DND-41 (cell line): ENCODE data around the gene AKIRIN1.

Experiments used
- ATAC-seq: fragments of 200-7000 bp; cut with Tn5 transposase; 3 replicates; pipeline ENCODE4 v1.9.1; 2021; ENCODE audit warnings: low read depth; ENCODE audit not compliant: insufficient read depth
- DNase-seq: peaks from one replicate; pipeline ENCODE4 v3.0.0-alpha.2; 2020
- H2AFZ ChIP-seq: 2 replicates; pipeline ENCODE4 v1.6.0; 2012; ENCODE audit warnings: low read depth, low read length
- H3K27ac ChIP-seq: 2 replicates; pipeline ENCODE4 v1.5.1; 2012; ENCODE audit warnings: low read length, inconsistent platforms
- H3K27me3 ChIP-seq: fragments of 200-600 bp; sonication (generic); 2 replicates; pipeline ENCODE4 v1.6.0; 2012; ENCODE audit warnings: low read length, mild to moderate bottlenecking, inconsistent platforms; ENCODE audit not compliant: insufficient read depth, poor library complexity
- H3K36me3 ChIP-seq: 2 replicates; pipeline ENCODE4 v1.5.1; 2012; ENCODE audit warnings: low read length, inconsistent platforms; ENCODE audit not compliant: insufficient read depth
- H3K4me1 ChIP-seq: 2 replicates; pipeline ENCODE4 v1.5.1; 2012; ENCODE audit warnings: mild to moderate bottlenecking, low read length; ENCODE audit not compliant: insufficient read depth
- H3K4me2 ChIP-seq: 2 replicates; pipeline ENCODE4 v1.6.0; 2012; ENCODE audit warnings: mild to moderate bottlenecking, moderate library complexity, low read length, inconsistent platforms; ENCODE audit not compliant: insufficient read depth
- H3K4me3 ChIP-seq, 2 experiments: fragments of 200-600 bp in 1 of 2; shearing (Covaris generic) in 1 of 2; 2 replicates each; pipeline ENCODE4 v1.5.1; 2012 to 2016; ENCODE audit warnings: inconsistent platforms in 2 of 2, low read length in 2 of 2, mild to moderate bottlenecking in 2 of 2, low read depth in 1 of 2, moderate library complexity in 1 of 2
- H3K79me2 ChIP-seq: 2 replicates; pipeline ENCODE4 v1.6.0; 2012; ENCODE audit warnings: low read length, inconsistent platforms; ENCODE audit not compliant: insufficient read depth
- H3K9ac ChIP-seq: 2 replicates; pipeline ENCODE4 v1.6.0; 2012; ENCODE audit warnings: low read depth, mild to moderate bottlenecking, inconsistent platforms, low read length, moderate library complexity
- H3K9me3 ChIP-seq: 2 replicates; pipeline ENCODE4 v1.5.1; 2012; ENCODE audit warnings: low read length, moderate library complexity, mild to moderate bottlenecking, inconsistent platforms; ENCODE audit not compliant: insufficient read depth, severe bottlenecking
- H4K20me1 ChIP-seq: 2 replicates; pipeline ENCODE4 v1.6.0; 2012; ENCODE audit warnings: low read length; ENCODE audit not compliant: insufficient read depth
- CTCF ChIP-seq: IDR thresholded peaks from 2 replicates; pipeline ENCODE4 v1.5.1; 2012; ENCODE audit warnings: borderline replicate concordance, low read length, moderate library complexity, mild to moderate bottlenecking; ENCODE audit not compliant: poor library complexity, severe bottlenecking; ENCODE audit errors: extremely low read depth
- EZH2 ChIP-seq: IDR thresholded peaks from 3 replicates; pipeline ENCODE4 v1.6.1; 2012; ENCODE audit warnings: borderline replicate concordance, low read depth, mild to moderate bottlenecking, moderate library complexity, low read length, inconsistent platforms; ENCODE audit not compliant: severe bottlenecking

Gene AKIRIN1

GRCh38 chr1:39046613-39047210 lies 55.6 kb downstream of the AKIRIN1 start:
- no peak overlapping the region for H3K9ac ChIP-seq
- no peak overlapping the region for H2AFZ ChIP-seq

GRCh38 chr1:39047374-39048229 lies 56.5 kb downstream of the AKIRIN1 start:
- Histone ChIP-seq H3K79me2 (no peaks in the 10 kb centered on the region), H2AFZ (no peak overlapping the region), H3K4me1 (no peaks in the 10 kb centered on the region), H3K9me3 (no peaks in the 10 kb centered on the region), H3K27ac (no peak overlapping the region), H3K27me3 (no peaks in the 10 kb centered on the region), H3K36me3 (0 out of 2 replicates have a peak, but pooled peaks cover 5% of the 10 kb centered on the region), H3K9ac (no peak overlapping the region), H4K20me1 (no peaks in the 10 kb centered on the region), H3K4me3 (no peak overlapping the region), H3K4me2 (no peak overlapping the region)
- TF ChIP-seq EZH2 (no peak), CTCF (no peak)
- peak; percentile 8 for DNase-seq
- ATAC-seq: peak; percentile 24; the same call in 1 of the 3 replicates

More at GRCh38 chr1:39046613-39047210, 55.6 kb downstream of the AKIRIN1 start:
- H3K27me3 ChIP-seq: no peaks in the 10 kb centered on the region
- H3K9me3 ChIP-seq: no peaks in the 10 kb centered on the region
- ATAC-seq (no peak), DNase-seq (no peak)
- TF ChIP-seq EZH2: no peak
- no peak for TF ChIP-seq CTCF
- no peaks in the 10 kb centered on the region for H3K4me1 ChIP-seq
- H4K20me1 ChIP-seq: no peaks in the 10 kb centered on the region
- no peak overlapping the region for H3K4me3 ChIP-seq
- H3K4me2 ChIP-seq: no peak overlapping the region
- no peak overlapping the region for H3K27ac ChIP-seq
- peaks cover 8% of the 10 kb centered on the region; the same call in 1 of the 2 replicates for H3K36me3 ChIP-seq
- H3K79me2 ChIP-seq: no peaks in the 10 kb centered on the region

DNA sequence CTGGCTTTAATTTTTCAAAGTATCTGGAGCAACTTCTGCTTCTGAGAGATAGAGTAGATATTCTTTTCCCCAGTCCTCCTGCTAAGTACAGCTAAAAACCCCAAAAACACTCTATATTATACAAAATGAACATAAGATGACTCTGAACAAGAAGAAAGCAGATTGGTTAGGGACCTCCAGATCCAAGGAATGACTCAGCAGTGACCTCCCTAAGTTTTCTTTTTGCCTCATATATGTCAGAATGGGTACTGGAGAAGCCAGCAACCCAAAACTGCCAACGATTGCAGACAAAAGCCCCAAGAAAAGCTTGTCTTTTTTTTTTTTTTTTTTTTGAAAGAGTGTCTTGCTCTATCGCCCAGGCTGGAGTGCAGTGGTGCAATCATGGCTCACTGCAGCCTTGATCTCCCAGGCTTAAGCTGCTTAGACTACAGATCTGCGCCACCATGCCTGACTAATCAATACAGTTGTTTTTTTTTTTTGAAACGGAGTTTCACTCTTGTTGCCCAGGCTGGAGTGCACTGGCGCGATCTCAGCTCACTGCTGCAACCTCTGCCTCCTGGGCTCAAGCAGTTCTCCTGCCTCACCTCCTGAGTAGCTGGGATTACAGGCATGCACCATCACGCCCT lies 57.8 kb downstream of the AKIRIN1 start:
- no peak for TF ChIP-seq EZH2
- no peak for TF ChIP-seq CTCF
- H3K4me3 ChIP-seq: no peak overlapping the region
- H3K27me3 ChIP-seq: no peaks in the 10 kb centered on the region
- DNase-seq: no peak
- no peak overlapping the region for H3K27ac ChIP-seq
- no peak overlapping the region for H3K9ac ChIP-seq
- no peak overlapping the region for H2AFZ ChIP-seq
- H3K9me3 ChIP-seq: no peaks in the 10 kb centered on the region
- H3K4me2 ChIP-seq: no peak overlapping the region
- H3K4me1 ChIP-seq: no peaks in the 10 kb centered on the region
- H4K20me1 ChIP-seq: no peaks in the 10 kb centered on the region
- 0 out of 2 replicates have a peak, but pooled peaks cover 3% of the 10 kb centered on the region for H3K36me3 ChIP-seq
- H3K79me2 ChIP-seq: no peaks in the 10 kb centered on the region
- no peak for ATAC-seq
